Measurements from ENCODE around the gene STAG1.
"Not testable (repeated sequence)": the region's sequence is repeated elsewhere in the genome, so short reads cannot be mapped to it uniquely, and the experiment has no call there.

STAG1 gene

GRCh38 chr3:136752172-136752421, at the start of gene STAG1:
Gene STAG1 (minus strand): TSS chr3:136752378. CDS start chr3:136630898, 121,480 bp downstream.
- TF ChIP-seq EZH2phosphoT487 (IDR thresholded peaks at IDR 0.05; ENCODE audit: low read depth): no peak
- TF ChIP-seq, protein P1, sequence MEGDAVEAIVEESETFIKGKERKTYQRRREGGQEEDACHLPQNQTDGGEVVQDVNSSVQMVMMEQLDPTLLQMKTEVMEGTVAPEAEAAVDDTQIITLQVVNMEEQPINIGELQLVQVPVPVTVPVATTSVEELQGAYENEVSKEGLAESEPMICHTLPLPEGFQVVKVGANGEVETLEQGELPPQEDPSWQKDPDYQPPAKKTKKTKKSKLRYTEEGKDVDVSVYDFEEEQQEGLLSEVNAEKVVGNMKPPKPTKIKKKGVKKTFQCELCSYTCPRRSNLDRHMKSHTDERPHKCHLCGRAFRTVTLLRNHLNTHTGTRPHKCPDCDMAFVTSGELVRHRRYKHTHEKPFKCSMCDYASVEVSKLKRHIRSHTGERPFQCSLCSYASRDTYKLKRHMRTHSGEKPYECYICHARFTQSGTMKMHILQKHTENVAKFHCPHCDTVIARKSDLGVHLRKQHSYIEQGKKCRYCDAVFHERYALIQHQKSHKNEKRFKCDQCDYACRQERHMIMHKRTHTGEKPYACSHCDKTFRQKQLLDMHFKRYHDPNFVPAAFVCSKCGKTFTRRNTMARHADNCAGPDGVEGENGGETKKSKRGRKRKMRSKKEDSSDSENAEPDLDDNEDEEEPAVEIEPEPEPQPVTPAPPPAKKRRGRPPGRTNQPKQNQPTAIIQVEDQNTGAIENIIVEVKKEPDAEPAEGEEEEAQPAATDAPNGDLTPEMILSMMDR (IDR thresholded peaks at IDR 0.05; ENCODE audit: low read depth, low read length): peak; percentile 88
- H3K36me3 ChIP-seq (replicated peaks; ENCODE audit: low read depth, low read length): no peaks in the 10 kb centered on the region
- peaks cover 31% of the 10 kb centered on the region for H3K4me1 ChIP-seq (ENCODE audit: low read length)
- H4K20me1 ChIP-seq (ENCODE audit: insufficient read depth, low read length): no peaks in the 10 kb centered on the region
- no peaks in the 10 kb centered on the region for H3K9me3 ChIP-seq (ENCODE audit: insufficient read depth, low read length)
- H3K27me3 ChIP-seq (ENCODE audit: low read depth, low read length): no peaks in the 10 kb centered on the region
- H3K79me2 ChIP-seq (ENCODE audit: low read length): peaks cover 49% of the 10 kb centered on the region
- H3K27ac ChIP-seq (ENCODE audit: low read length): peak within 1 kb of the TSS; percentile 97
- peak within 1 kb of the TSS; percentile 92 for H3K4me3 ChIP-seq (ENCODE audit: low read length)
- H2AFZ ChIP-seq (ENCODE audit: low read depth, low read length): peak within 1 kb of the TSS; percentile 86
- H3K9ac ChIP-seq (ENCODE audit: low read length): peak within 1 kb of the TSS; percentile 97
- H3K4me2 ChIP-seq (ENCODE audit: low read length): peak within 1 kb of the TSS; percentile 97

GRCh38 chr3:136801146-136801545, 49.0 kb upstream of the STAG1 start:
- H3K27ac ChIP-seq (ENCODE audit: low read length); H3K4me3 ChIP-seq (ENCODE audit: low read length); H3K27me3 ChIP-seq (ENCODE audit: low read depth, low read length); H3K36me3 ChIP-seq (replicated peaks; ENCODE audit: low read depth, low read length); H3K4me2 ChIP-seq (ENCODE audit: low read length); H3K9me3 ChIP-seq (ENCODE audit: insufficient read depth, low read length); H4K20me1 ChIP-seq (ENCODE audit: insufficient read depth, low read length); H2AFZ ChIP-seq (ENCODE audit: low read depth, low read length); H3K79me2 ChIP-seq (ENCODE audit: low read length); H3K9ac ChIP-seq (ENCODE audit: low read length): not testable (repeated sequence)
- peaks cover 34% of the 10 kb centered on the region for H3K4me1 ChIP-seq (ENCODE audit: low read length)

GRCh38 chr3:136792556-136793330, 40.6 kb upstream of the STAG1 start:
- H3K27ac ChIP-seq (ENCODE audit: low read length): no peak overlapping the region
- TF ChIP-seq EZH2phosphoT487 (IDR thresholded peaks at IDR 0.05; ENCODE audit: low read depth): no peak
- TF ChIP-seq, protein P1 (IDR thresholded peaks at IDR 0.05; ENCODE audit: low read depth, low read length): no peak
- no peaks in the 10 kb centered on the region for H4K20me1 ChIP-seq (ENCODE audit: insufficient read depth, low read length)
- H3K27me3 ChIP-seq (ENCODE audit: low read depth, low read length): no peaks in the 10 kb centered on the region
- H3K36me3 ChIP-seq (replicated peaks; ENCODE audit: low read depth, low read length): no peaks in the 10 kb centered on the region
- peaks cover 4% of the 10 kb centered on the region; the same call in 1 of the 2 replicates for H3K4me1 ChIP-seq (ENCODE audit: low read length)
- no peak overlapping the region for H3K4me2 ChIP-seq (ENCODE audit: low read length)
- H3K9me3 ChIP-seq (ENCODE audit: insufficient read depth, low read length): no peaks in the 10 kb centered on the region
- H3K79me2 ChIP-seq (ENCODE audit: low read length): no peaks in the 10 kb centered on the region
- no peak overlapping the region; the same call in 1 of the 2 replicates for H2AFZ ChIP-seq (ENCODE audit: low read depth, low read length)
- no peak overlapping the region for H3K4me3 ChIP-seq (ENCODE audit: low read length)
- H3K9ac ChIP-seq (ENCODE audit: low read length): no peak overlapping the region

- TF ChIP-seq, protein P1 (IDR thresholded peaks at IDR 0.05; ENCODE audit: low read depth, low read length): no peak
- TF ChIP-seq EZH2phosphoT487 (IDR thresholded peaks at IDR 0.05; ENCODE audit: low read depth): no peak
- Histone ChIP-seq H3K79me2 (ENCODE audit: low read length) (no peaks in the 10 kb centered on the region), H3K4me2 (ENCODE audit: low read length) (no peak overlapping the region)
Measured at GRCh38 chr3:136790786-136791185, 38.6 kb upstream of the STAG1 start.

More at GRCh38 chr3:136790786-136791185, 38.6 kb upstream of the STAG1 start:
- peaks cover 20% of the 10 kb centered on the region for H3K4me1 ChIP-seq (ENCODE audit: low read length)
- H3K4me3 ChIP-seq (ENCODE audit: low read length): no peak overlapping the region
- H2AFZ ChIP-seq (ENCODE audit: low read depth, low read length): no peak overlapping the region
- no peaks in the 10 kb centered on the region for H3K9me3 ChIP-seq (ENCODE audit: insufficient read depth, low read length)
- no peaks in the 10 kb centered on the region for H3K36me3 ChIP-seq (replicated peaks; ENCODE audit: low read depth, low read length)
- H4K20me1 ChIP-seq (ENCODE audit: insufficient read depth, low read length): no peaks in the 10 kb centered on the region
- no peak overlapping the region for H3K9ac ChIP-seq (ENCODE audit: low read length)
- H3K27me3 ChIP-seq (ENCODE audit: low read depth, low read length): no peaks in the 10 kb centered on the region
- no peak overlapping the region for H3K27ac ChIP-seq (ENCODE audit: low read length)

Data from OCI-LY3 (cell line).